Calu3 (cell line): Measurements from ENCODE around the gene NUDT14. TPM values are rescaled to one million over a fixed set of nuclear protein-coding genes. Genes with fewer than 3 reads are reported as not detected.

Experiments
- BruUV-seq: library from RNA; stranded (reverse); fragments of 400-500 nt; replicated peaks from 2 replicates; lab custom pipeline; 2021; lab: Mats Ljungman, UMichigan
- CTCF ChIA-PET: fragments of 300-600 bp; sonication (Branson Sonifier 250); formaldehyde crosslinking; loops from one replicate; lab custom pipeline; 2022; ENCODE audit warnings: antibody characterized with exemption; lab: Charles Lee
- DNase-seq: peaks from one replicate; pipeline ENCODE4 v3.0.0; 2022
- H3K27ac Mint-ChIP-seq: one replicate; pipeline ENCODE4 v1.8.0; 2022; ENCODE audit warnings: mixed read lengths; ENCODE audit not compliant: unreplicated experiment
- H3K27me3 Mint-ChIP-seq: one replicate; pipeline ENCODE4 v1.8.0; 2022; ENCODE audit warnings: mixed read lengths; ENCODE audit not compliant: unreplicated experiment
- H3K36me3 Mint-ChIP-seq: one replicate; pipeline ENCODE4 v1.8.0; 2022; ENCODE audit warnings: mild to moderate bottlenecking, moderate library complexity, mixed read lengths; ENCODE audit not compliant: insufficient read depth, unreplicated experiment
- H3K4me1 Mint-ChIP-seq: one replicate; pipeline ENCODE4 v1.8.0; 2022; ENCODE audit warnings: mild to moderate bottlenecking, low read depth, mixed read lengths; ENCODE audit not compliant: unreplicated experiment
- H3K4me3 Mint-ChIP-seq: one replicate; pipeline ENCODE4 v1.8.0; 2022; ENCODE audit warnings: mild to moderate bottlenecking, low read depth, moderate library complexity, mixed read lengths; ENCODE audit not compliant: unreplicated experiment
- H3K9me3 Mint-ChIP-seq: one replicate; pipeline ENCODE4 v1.8.0; 2022; ENCODE audit warnings: low read depth, mixed read lengths; ENCODE audit not compliant: unreplicated experiment
- intact Hi-C: fragments of 100-400 bp; cut with micrococcal nuclease; formaldehyde crosslinking; loops from one replicate; pipeline ENCODE4 v1.10.0; 2022; ENCODE audit not compliant: unreplicated experiment
- total RNA-seq: library from RNA; stranded (reverse); gene quantifications from 2 replicates; pipeline ENCODE4 v1.2.3, GENCODE V29; 2022
- TF ChIP-seq, protein P1 (sequence below): fragments of 200-600 bp; IDR thresholded peaks from one replicate; pipeline ENCODE4 v1.8.0; 2022; ENCODE audit warnings: antibody characterized with exemption; ENCODE audit not compliant: unreplicated experiment

Gene NUDT14
- total RNA-seq, 1 experiment from 2014 or later, result 38.0 TPM

DNA sequence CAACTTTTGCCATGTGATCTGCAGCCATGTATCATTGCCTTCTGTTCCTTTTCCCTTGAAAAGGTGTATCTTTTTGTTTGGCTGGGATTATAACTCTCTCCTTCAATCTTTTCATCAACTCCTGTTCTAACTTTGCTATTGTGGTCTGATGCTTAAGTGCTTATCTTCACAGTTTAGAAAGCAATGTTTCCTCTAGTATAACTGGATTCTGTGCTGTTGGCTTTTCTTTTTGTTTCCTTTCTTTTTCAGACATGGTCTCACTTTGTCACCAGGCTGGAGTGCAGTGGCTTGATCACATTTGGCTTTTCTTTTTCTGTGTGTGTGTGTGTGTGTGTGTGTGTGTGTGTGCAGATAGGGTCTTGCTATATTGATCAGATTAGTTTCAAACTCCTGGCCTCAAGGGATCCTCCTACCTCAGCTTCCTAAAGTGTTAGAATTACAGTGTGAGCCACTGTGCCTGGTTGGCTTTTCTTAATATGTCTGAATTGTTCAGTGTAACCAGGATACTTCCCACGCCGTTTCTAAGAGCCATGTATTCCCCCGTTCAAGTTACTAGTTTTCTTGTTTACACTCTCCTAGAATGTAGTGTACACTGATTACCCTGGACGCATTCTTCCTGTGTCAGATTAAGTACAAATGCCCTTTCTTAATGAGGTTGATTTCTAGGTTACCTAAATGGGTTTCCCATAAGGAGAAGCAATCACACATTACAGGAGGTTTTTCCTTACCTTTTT is 48.0 kb downstream of the NUDT14 start:
- Mint-ChIP-seq H3K4me1 (peaks cover 21% of the 10 kb centered on the region), H3K9me3 (no peaks in the 10 kb centered on the region), H3K36me3 (no peaks in the 10 kb centered on the region), H3K4me3 (no peak overlapping the region), H3K27me3 (no peaks in the 10 kb centered on the region), H3K27ac (no peak overlapping the region)
- TF ChIP-seq, protein P1, sequence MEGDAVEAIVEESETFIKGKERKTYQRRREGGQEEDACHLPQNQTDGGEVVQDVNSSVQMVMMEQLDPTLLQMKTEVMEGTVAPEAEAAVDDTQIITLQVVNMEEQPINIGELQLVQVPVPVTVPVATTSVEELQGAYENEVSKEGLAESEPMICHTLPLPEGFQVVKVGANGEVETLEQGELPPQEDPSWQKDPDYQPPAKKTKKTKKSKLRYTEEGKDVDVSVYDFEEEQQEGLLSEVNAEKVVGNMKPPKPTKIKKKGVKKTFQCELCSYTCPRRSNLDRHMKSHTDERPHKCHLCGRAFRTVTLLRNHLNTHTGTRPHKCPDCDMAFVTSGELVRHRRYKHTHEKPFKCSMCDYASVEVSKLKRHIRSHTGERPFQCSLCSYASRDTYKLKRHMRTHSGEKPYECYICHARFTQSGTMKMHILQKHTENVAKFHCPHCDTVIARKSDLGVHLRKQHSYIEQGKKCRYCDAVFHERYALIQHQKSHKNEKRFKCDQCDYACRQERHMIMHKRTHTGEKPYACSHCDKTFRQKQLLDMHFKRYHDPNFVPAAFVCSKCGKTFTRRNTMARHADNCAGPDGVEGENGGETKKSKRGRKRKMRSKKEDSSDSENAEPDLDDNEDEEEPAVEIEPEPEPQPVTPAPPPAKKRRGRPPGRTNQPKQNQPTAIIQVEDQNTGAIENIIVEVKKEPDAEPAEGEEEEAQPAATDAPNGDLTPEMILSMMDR, result no peak
- CTCF ChIA-PET, result no interaction called here
- BruUV-seq, result no TSS peak
- DNase-seq, result no peak
- intact Hi-C loops, result no loop called here

DNA sequence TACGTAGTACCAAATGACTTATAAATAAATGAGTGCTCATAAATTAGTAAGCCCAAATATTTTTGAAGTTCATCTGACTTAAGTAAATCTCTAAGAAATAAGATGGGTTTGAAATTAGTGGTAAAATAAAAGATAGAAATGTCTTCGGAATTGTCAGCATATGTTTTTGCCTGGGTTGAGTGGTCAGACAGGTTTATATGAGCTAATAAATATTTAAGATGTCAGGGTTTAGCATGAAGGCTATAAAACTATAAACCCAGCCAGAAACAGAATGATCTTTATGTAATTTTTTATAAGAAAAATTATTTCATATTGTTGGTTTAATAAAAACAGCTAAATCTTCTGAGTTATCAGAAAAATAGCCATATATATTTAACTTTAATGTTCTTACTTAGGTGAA is 49.9 kb downstream of the NUDT14 start:
- BruUV-seq, result no TSS peak
- H3K9me3 Mint-ChIP-seq, result no peaks in the 10 kb centered on the region

GRCh38 chr14:105128059-105128458 is 53.1 kb downstream of the NUDT14 start:
- H3K27me3 Mint-ChIP-seq, result peaks cover 47% of the 10 kb centered on the region
- H3K4me1 Mint-ChIP-seq, result peaks cover 29% of the 10 kb centered on the region
- H3K27ac Mint-ChIP-seq, result no peak overlapping the region
- no TSS peak for BruUV-seq
- DNase-seq, result no peak
- H3K36me3 Mint-ChIP-seq, result no peaks in the 10 kb centered on the region
- CTCF ChIA-PET, result interaction anchor here (0.7 to 0.9 kb wide), 2 partner anchors 11 to 230 kb away, joined by 4 read pairs; no protein-coding TSS in a partner anchor
- intact Hi-C loops, result no loop called here
- no peaks in the 10 kb centered on the region for H3K9me3 Mint-ChIP-seq
- TF ChIP-seq, protein P1, result no peak
- H3K4me3 Mint-ChIP-seq, result no peak overlapping the region

More for the DNA sequence above, 49.9 kb downstream of the NUDT14 start:
- H3K27me3 Mint-ChIP-seq, result peaks cover 15% of the 10 kb centered on the region
- CTCF ChIA-PET, result no interaction called here
- H3K27ac Mint-ChIP-seq, result no peak overlapping the region
- H3K4me1 Mint-ChIP-seq, result peaks cover 40% of the 10 kb centered on the region
- TF ChIP-seq, protein P1, result no peak
- no peaks in the 10 kb centered on the region for H3K36me3 Mint-ChIP-seq
- intact Hi-C loops, result no loop called here
- DNase-seq, result no peak
- no peak overlapping the region for H3K4me3 Mint-ChIP-seq

- TF ChIP-seq, protein P1, result no peak
- Mint-ChIP-seq H3K9me3 (peaks cover 7% of the 10 kb centered on the region), H3K4me1 (peaks cover 25% of the 10 kb centered on the region), H3K27ac (no peak overlapping the region), H3K36me3 (no peaks in the 10 kb centered on the region), H3K4me3 (no peak overlapping the region), H3K27me3 (peaks cover 58% of the 10 kb centered on the region)
- intact Hi-C loops, result no loop called here
- DNase-seq, result no peak
- no TSS peak for BruUV-seq
- CTCF ChIA-PET, result interaction anchor here (0.7 kb wide), 1 partner anchor 111 kb away, joined by 7 read pairs; no protein-coding TSS in a partner anchor
Measured at GRCh38 chr14:105126981-105127329, 54.2 kb downstream of the NUDT14 start.
